Measurements from ENCODE around the gene TADA2A. TPM values are rescaled to one million over a fixed set of nuclear protein-coding genes. Genes with fewer than 3 reads are reported as not detected.

Gene TADA2A
- total RNA-seq, 1 donor from 2014 or later: 42.0 TPM

- intact Hi-C loops (cut with micrococcal nuclease): no loop called here
- ChIA-PET POLR2A (no interaction called here), CTCF (no interaction called here)
Measured at GRCh38 chr17:37480427-37480826, 73.7 kb downstream of the TADA2A start.

GRCh38 chr17:37481001-37481665 is 74.4 kb downstream of the TADA2A start:
- H3K27me3 Mint-ChIP-seq: no peaks in the 10 kb centered on the region
- intact Hi-C loops (cut with micrococcal nuclease): no loop called here
- no peaks in the 10 kb centered on the region for H3K4me1 Mint-ChIP-seq
- peaks cover 32% of the 10 kb centered on the region for H3K36me3 Mint-ChIP-seq (ENCODE audit: low read depth)
- TF ChIP-seq CTCF (IDR thresholded peaks at IDR 0.05): no peak
- ChIA-PET POLR2A (no interaction called here), CTCF (no interaction called here)
- H3K27ac Mint-ChIP-seq: no peak overlapping the region
- no peak for DNase-seq
- no peak overlapping the region for H3K4me3 Mint-ChIP-seq
- ATAC-seq (ENCODE audit: low read depth): no peak
- H3K9me3 Mint-ChIP-seq: no peaks in the 10 kb centered on the region

More at GRCh38 chr17:37480427-37480826, 73.7 kb downstream of the TADA2A start:
- no peak overlapping the region for H3K4me3 Mint-ChIP-seq
- DNase-seq (no peak), ATAC-seq (ENCODE audit: low read depth) (no peak)
- no peak overlapping the region for H3K27ac Mint-ChIP-seq
- H3K27me3 Mint-ChIP-seq: no peaks in the 10 kb centered on the region
- no peaks in the 10 kb centered on the region for H3K4me1 Mint-ChIP-seq
- no peaks in the 10 kb centered on the region for H3K9me3 Mint-ChIP-seq
- H3K36me3 Mint-ChIP-seq (ENCODE audit: low read depth): peaks cover 39% of the 10 kb centered on the region
- TF ChIP-seq CTCF (IDR thresholded peaks at IDR 0.05): no peak

DNA sequence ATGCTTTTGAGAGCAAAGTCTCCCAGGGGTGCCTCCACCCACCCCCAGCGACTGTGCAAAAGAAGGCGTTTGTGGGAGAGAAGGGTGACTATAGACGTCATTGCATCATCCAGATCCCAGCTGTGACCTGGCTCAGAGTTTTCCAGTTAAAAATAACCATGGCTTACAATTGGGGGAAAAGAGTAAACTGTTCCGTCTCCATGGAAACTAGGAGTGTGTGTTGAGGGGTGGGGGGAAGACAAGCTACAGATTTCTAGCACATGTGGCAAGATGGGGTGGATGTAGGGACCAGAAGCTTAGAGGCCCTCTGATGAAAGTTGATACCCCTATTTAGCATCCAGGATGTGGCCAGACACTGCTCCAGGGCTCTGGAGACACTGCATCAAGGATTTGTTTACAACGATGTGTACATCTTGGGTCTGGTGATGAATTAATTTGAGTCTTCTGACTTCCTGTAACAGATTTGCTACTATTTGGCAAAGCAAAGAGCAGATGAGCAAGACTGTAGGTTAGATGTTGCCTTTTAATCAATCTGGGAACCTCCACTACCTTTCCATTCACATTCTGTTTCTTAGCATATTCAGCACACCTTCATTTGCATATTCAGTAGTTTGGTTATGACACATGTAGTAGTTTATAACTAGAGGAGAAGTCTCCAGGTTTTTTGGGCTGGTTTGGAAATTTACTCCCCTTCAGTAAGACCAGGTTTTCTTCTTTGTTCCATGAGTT is 76.8 kb downstream of the TADA2A start:
- Mint-ChIP-seq H3K4me1 (peaks cover 4% of the 10 kb centered on the region), H3K9me3 (no peaks in the 10 kb centered on the region), H3K4me3 (no peak overlapping the region), H3K36me3 (ENCODE audit: low read depth) (peaks cover 12% of the 10 kb centered on the region), H3K27me3 (no peaks in the 10 kb centered on the region), H3K27ac (no peak overlapping the region)
- intact Hi-C loops (cut with micrococcal nuclease): no loop called here
- ChIA-PET POLR2A (no interaction called here), CTCF (no interaction called here)
- DNase-seq: no peak
- no peak for TF ChIP-seq CTCF (IDR thresholded peaks at IDR 0.05)
- ATAC-seq (ENCODE audit: low read depth): no peak

DNA sequence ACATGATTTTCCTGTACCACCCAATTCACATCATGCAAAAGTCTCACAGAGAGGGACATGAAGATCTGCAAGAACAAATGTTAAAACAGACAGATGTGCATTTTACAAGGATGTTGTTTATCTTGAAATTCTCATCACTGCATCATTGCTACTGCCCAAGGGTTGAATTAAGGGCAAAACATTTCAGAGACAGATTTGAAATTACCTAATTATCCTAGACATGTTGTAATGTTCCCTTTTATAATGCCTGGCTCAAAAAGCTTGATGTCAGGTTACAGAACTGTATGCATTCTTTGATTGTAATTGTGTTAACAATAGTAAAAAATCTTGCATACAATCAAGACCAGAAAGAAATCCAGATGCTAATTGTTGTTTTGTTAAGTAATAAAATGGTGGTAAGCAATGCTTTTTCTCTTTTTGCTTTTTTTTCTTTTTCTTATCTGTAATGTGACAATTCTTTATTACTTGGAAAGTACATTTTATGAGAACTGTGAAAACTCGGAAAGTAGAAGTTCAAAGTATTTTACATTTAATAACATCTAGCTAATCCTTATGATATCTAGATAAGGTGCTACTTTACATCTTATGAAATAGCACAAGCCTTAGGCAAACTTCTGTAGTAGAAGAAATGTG is 79.4 kb downstream of the TADA2A start:
- Mint-ChIP-seq H3K27me3 (no peaks in the 10 kb centered on the region), H3K9me3 (no peaks in the 10 kb centered on the region), H3K4me1 (peaks cover 20% of the 10 kb centered on the region), H3K27ac (no peak overlapping the region), H3K36me3 (ENCODE audit: low read depth) (peaks cover 4% of the 10 kb centered on the region), H3K4me3 (no peak overlapping the region)
- no peak for DNase-seq
- ChIA-PET POLR2A (no interaction called here), CTCF (no interaction called here)
- no peak for ATAC-seq (ENCODE audit: low read depth)
- intact Hi-C loops (cut with micrococcal nuclease): no loop called here
- no peak for TF ChIP-seq CTCF (IDR thresholded peaks at IDR 0.05)

GRCh38 chr17:37488009-37488604 is 81.4 kb downstream of the TADA2A start:
- TF ChIP-seq CTCF (IDR thresholded peaks at IDR 0.05): no peak
- ATAC-seq (ENCODE audit: low read depth) (no peak), DNase-seq (no peak)
- intact Hi-C loops (cut with micrococcal nuclease): no loop called here
- peaks cover 4% of the 10 kb centered on the region for H3K36me3 Mint-ChIP-seq (ENCODE audit: low read depth)
- ChIA-PET CTCF (no interaction called here), POLR2A (interaction anchor here (0.6 kb wide), 3 partner anchors 129 to 271 kb away, joined by 4 to 11 read pairs (median 5); no protein-coding TSS in a partner anchor)
- no peaks in the 10 kb centered on the region for H3K27me3 Mint-ChIP-seq
- H3K4me3 Mint-ChIP-seq: peak overlapping the region; percentile 91
- no peak overlapping the region for H3K27ac Mint-ChIP-seq
- peaks cover 24% of the 10 kb centered on the region for H3K4me1 Mint-ChIP-seq
- no peaks in the 10 kb centered on the region for H3K9me3 Mint-ChIP-seq

All from activated B cell treated with CpG ODN at 0.5 μM for 24 hours (primary cell).